ENCODE measurements around the gene ZNF324.
A peak's percentile ranks its signal among the peaks of the same experiment; 100 is the strongest.
"Not testable (repeated sequence)": the region's sequence is repeated elsewhere in the genome, so short reads cannot be mapped to it uniquely, and the experiment has no call there.

ZNF324 gene

GRCh38 chr19:58466760-58467589, at the start of gene ZNF324:
Gene ZNF324 (plus strand): TSS chr19:58467080. CDS start chr19:58469186, 2,106 bp downstream.
- DNase-seq: peak; percentile 96

GRCh38 chr19:58428617-58429016, 38.3 kb upstream of the ZNF324 start:
- no peak for DNase-seq

GRCh38 chr19:58429745-58430144, 37.1 kb upstream of the ZNF324 start:
- DNase-seq: no peak

DNA sequence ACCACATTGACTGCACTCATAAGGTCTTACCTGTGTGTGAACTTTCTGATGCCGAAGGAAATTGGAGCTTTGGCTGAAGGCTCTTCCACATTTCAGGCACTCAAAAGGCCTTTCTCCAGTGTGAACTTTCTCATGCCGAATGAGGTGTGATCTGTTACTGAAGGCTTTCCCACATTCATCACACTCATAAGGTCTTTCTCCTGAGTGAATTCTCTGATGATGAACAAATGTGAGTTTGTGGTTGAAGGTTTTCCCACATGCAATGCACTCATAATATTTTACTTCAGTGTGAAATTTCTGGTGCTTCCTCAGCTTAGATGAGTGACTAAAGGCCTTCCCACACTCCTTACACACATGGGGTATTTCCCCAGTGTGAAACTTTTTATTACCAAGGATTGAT, 32.7 kb upstream of the ZNF324 start:
- DNase-seq: no peak

GRCh38 chr19:58439576-58440554, 27.0 kb upstream of the ZNF324 start, which contains the start of gene ZNF132:
Gene ZNF132 (minus strand): TSS chr19:58440153. CDS start chr19:58439821, 332 bp downstream.
- peak; percentile 98 for DNase-seq

DNA sequence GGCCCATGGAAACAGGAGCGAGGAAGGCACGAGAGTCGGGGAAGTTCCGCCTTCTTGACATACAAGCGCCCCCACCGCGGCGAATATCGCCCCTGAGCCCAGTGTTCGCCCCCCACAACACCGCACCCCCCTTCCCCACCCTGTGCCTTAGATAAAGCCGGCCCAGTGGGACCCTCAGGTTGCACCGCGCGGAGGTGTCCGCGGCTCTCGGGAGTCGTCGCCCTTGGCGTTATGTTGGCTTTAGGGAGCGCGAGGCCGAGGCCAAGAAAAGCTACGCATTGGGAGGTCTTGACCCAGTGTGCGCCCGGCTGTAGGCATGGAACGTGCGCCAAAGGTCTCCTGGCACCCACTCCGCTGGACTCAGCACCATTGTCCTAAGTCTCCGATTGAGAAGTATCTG, 26.3 kb upstream of the ZNF324 start:
- no peak for DNase-seq

GRCh38 chr19:58442986-58443385, 23.9 kb upstream of the ZNF324 start:
- DNase-seq: not testable (repeated sequence)

- not testable (repeated sequence) for DNase-seq
Measured at GRCh38 chr19:58448860-58449259, 18.0 kb upstream of the ZNF324 start.

- DNase-seq: not testable (repeated sequence)
Measured at GRCh38 chr19:58449980-58450379, 16.9 kb upstream of the ZNF324 start.

DNA sequence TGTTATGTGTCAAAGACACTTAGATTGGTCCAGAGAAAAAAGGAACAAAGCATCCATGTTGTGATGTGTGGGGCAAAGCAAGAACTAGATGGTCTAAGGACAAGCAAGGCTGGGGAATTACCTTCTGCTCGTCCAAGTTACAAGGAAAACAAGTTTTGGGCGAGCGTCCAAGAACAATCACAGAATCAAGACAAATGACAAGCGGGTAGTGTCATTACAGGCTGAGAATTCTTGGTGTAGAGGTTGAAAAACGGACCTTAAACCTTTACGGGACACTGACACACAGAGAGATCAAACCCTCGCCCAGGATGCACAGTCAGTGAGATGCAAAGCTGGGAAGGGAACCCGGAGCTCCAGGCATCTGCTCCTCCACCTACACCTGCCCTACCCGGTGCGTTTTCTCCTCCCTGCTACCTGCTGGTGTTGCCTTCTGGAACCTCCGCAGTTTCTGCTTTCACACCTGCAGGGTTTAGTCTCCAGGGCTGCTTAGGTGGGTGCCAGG, 16.0 kb upstream of the ZNF324 start:
- no peak for DNase-seq

DNA sequence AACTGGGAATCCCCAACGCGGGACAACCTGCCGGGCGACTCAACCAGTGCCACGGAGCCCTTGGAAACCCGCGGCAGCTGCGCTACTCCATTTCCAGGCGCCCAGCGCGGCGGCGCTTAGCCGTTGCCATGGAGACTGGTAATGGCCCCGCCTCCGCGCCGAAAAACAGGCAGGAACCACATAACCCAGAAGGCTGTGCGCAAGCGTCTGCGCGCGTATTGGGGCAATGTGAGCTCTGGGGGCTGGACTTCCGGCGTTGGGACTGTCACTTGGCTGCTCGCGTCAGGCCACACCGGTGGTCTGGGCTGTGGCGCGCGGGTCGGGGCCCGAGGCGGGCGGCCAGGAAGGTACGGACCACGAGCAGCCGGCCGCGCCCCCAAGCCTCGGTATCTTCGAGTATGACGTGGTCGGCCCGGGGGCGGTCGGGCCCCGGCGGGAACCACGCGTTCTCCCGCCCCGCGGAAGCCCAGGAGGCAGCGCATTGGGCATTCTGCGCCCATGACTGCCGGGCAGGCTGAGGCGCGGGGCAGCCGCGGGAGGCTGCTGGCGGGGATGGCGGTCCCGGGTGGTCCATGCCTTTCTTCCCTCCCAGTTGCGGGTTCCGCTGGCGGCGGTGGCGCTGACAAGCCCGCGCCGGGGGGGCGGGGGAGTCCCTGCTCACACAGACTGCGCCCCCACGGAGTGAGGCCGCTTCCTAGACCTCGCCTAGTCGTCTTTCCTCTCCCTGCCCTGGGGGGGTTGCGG, 15.3 kb upstream of the ZNF324 start, which contains the start of gene ZNF324B:
ZNF324B (plus strand) TSS at position 265 of the 744 bp plus-strand sequence. CDS start 2,080 bp downstream, outside the sequence.
- DNase-seq: peak; percentile 97

DNA sequence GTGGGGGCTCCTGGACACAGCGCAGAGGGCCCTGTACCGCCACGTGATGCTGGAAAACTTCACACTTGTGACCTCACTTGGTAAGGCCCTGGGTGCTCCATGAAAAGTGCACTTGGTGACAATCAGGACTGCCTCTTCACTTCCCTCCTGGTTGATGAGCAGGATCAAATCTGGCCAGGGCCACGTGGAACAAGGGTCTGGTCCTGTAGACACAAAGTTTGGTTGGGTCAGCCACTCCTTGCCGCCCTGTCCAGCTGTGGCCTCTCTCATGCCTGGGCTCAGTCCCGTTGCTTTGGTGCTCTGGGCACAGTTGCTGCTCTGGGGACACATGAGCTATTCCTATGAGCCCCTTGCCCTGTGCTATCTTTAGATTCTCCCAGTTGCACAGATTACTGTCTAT, 13.1 kb upstream of the ZNF324 start:
- DNase-seq: no peak

DNA sequence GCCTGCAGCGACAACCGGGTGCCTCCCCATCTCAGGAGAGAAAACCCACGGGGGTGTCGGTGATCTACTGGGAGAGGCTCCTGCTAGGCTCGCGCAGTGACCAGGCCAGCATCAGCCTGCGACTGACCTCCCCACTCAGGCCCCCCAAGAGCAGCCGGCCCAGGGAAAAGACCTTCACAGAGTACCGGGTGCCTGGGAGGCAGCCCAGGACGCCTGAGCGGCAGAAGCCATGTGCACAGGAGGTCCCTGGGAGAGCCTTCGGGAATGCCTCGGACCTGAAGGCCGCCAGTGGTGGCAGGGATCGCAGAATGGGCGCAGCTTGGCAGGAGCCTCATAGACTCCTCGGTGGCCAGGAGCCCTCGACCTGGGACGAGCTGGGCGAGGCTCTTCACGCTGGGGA, 11.6 kb upstream of the ZNF324 start:
- DNase-seq: no peak

GRCh38 chr19:58456111-58456510, 10.8 kb upstream of the ZNF324 start:
- no peak for DNase-seq

- no peak for DNase-seq
Measured at GRCh38 chr19:58460039-58460438, 6.8 kb upstream of the ZNF324 start.

- no peak for DNase-seq
Measured at GRCh38 chr19:58466089-58466759, 656 bp upstream of the ZNF324 start.

- no peak for DNase-seq
Measured at GRCh38 chr19:58468216-58468839, 1.4 kb downstream of the ZNF324 start.

- no peak for DNase-seq
Measured at GRCh38 chr19:58469241-58470013, 2.5 kb downstream of the ZNF324 start.

DNA sequence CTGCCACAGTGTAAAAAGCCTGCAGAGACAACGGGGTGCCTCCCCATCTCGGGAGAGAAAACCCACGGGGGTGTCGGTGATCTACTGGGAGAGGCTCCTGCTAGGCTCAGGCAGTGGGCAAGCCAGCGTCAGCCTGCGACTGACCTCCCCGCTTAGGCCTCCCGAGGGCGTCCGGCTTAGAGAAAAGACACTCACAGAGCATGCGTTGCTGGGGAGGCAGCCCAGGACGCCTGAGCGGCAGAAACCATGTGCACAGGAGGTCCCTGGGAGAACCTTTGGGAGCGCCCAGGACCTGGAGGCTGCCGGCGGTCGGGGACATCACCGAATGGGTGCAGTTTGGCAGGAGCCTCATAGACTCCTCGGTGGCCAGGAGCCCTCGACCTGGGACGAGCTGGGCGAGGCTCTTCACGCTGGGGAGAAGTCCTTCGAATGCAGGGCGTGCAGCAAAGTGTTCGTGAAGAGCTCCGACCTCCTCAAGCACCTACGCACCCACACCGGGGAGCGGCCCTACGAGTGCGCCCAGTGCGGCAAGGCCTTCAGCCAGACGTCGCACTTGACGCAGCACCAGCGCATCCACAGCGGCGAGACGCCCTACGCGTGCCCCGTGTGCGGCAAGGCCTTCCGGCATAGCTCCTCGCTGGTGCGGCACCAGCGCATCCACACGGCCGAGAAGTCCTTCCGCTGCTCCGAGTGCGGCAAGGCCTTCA, 4.1 kb downstream of the ZNF324 start:
- DNase-seq: not testable (repeated sequence)

DNA sequence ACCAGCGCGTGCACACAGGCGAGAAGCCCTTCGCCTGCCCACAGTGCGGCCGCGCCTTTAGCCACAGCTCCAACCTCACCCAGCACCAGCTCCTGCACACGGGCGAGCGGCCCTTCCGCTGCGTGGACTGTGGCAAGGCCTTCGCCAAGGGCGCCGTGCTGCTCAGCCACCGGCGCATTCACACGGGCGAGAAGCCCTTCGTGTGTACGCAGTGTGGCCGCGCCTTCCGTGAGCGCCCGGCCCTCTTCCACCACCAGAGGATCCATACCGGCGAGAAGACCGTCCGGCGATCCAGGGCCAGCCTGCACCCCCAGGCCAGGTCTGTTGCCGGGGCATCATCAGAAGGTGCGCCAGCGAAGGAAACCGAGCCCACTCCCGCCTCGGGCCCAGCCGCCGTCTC, 4.9 kb downstream of the ZNF324 start:
- DNase-seq: no peak

All from CD4-positive, alpha-beta T cell treated with Interleukin-12 subunit alpha and Interleukin-12 subunit beta, for 1 hour (primary cell).